PC-3 (cell line): ENCODE measurements around the gene GNAS. TPM values are rescaled to one million over a fixed set of nuclear protein-coding genes. Genes with fewer than 3 reads are reported as not detected.

Experiments
- ATAC-seq: fragments of 200-7000 bp; cut with Tn5 transposase; 2 replicates; pipeline ENCODE4 v1.9.1; 2020; ENCODE audit warnings: mild to moderate bottlenecking, moderate library complexity
- BruUV-seq: library from RNA; stranded (reverse); fragments of 400-500 nt; replicated peaks from 2 replicates; lab custom pipeline; 2021; lab: Mats Ljungman, UMichigan
- CTCF ChIA-PET: fragments of 300-600 bp; sonication (Branson Sonifier 250); formaldehyde crosslinking; loops from one replicate; lab custom pipeline; 2022; ENCODE audit warnings: antibody characterized with exemption; lab: Charles Lee
- POLR2A ChIA-PET: fragments of 300-600 bp; sonication (Branson Sonifier 250); formaldehyde crosslinking; loops from one replicate; lab custom pipeline; 2022; ENCODE audit warnings: antibody characterized with exemption; ENCODE audit not compliant: unreplicated experiment; lab: Charles Lee
- DNase-seq: peaks from one replicate; pipeline ENCODE4 v3.0.0-alpha.2; 2015
- H2AFZ ChIP-seq: fragments of 300-600 bp; sonication (generic); 2 replicates; pipeline ENCODE4 v1.6.0; 2016; ENCODE audit warnings: antibody characterized with exemption, low read length
- H3F3A ChIP-seq: fragments of 300-600 bp; sonication (generic); one replicate; pipeline ENCODE4 v1.6.0; 2017; ENCODE audit warnings: antibody characterized with exemption, low read length, control low read depth, mild to moderate bottlenecking; ENCODE audit not compliant: unreplicated experiment
- H3K27ac ChIP-seq: fragments of 300-600 bp; sonication (generic); 2 replicates; pipeline ENCODE4 v1.5.1; 2016; ENCODE audit warnings: mild to moderate bottlenecking, low read length
- H3K27me3 ChIP-seq: fragments of 300-600 bp; sonication (generic); 2 replicates; pipeline ENCODE4 v1.6.1; 2016; ENCODE audit warnings: low read length, mixed read lengths
- H3K36me3 ChIP-seq: fragments of 300-600 bp; sonication (generic); 2 replicates; pipeline ENCODE4 v1.6.1; 2016; ENCODE audit warnings: low read depth, mixed run types, low read length, mixed read lengths
- H3K4me1 ChIP-seq: fragments of 300-600 bp; sonication (generic); 2 replicates; pipeline ENCODE4 v1.5.1; 2016; ENCODE audit warnings: low read length; ENCODE audit not compliant: insufficient read depth
- H3K4me2 ChIP-seq: fragments of 300-600 bp; sonication (generic); 2 replicates; pipeline ENCODE4 v1.6.0; 2016; ENCODE audit warnings: low read length
- H3K4me3 ChIP-seq: fragments of 300-600 bp; sonication (generic); 2 replicates; pipeline ENCODE4 v1.5.1; 2016; ENCODE audit warnings: mild to moderate bottlenecking, low read length, mixed read lengths
- H3K79me2 ChIP-seq: fragments of 300-600 bp; sonication (generic); 2 replicates; pipeline ENCODE4 v1.6.1; 2017; ENCODE audit warnings: low read length, mixed read lengths
- H3K9ac ChIP-seq: fragments of 300-600 bp; sonication (generic); 2 replicates; pipeline ENCODE4 v1.6.0; 2016; ENCODE audit warnings: mild to moderate bottlenecking, low read length
- H3K9me2 ChIP-seq: fragments of 300-600 bp; sonication (generic); replicated peaks from 2 replicates; pipeline ENCODE4 v1.6.1; 2016; ENCODE audit warnings: mixed run types, low read length, mixed read lengths
- H3K9me3 ChIP-seq: fragments of 300-600 bp; sonication (generic); 2 replicates; pipeline ENCODE4 v1.6.1; 2016; ENCODE audit warnings: low read length, mixed read lengths
- H4K20me1 ChIP-seq: fragments of 300-600 bp; sonication (generic); 2 replicates; pipeline ENCODE4 v1.6.1; 2016; ENCODE audit warnings: low read length, mixed read lengths
- CTCF ChIP-seq: fragments of 300-600 bp; sonication (generic); conservative IDR thresholded peaks from 2 replicates; pipeline ENCODE4 v1.5.1; 2017; ENCODE audit warnings: antibody characterized with exemption, low read depth, mild to moderate bottlenecking, low read length
- EZH2 ChIP-seq: fragments of 300-600 bp; sonication (generic); IDR thresholded peaks from one replicate; pipeline ENCODE4 v1.6.1; 2017; ENCODE audit warnings: antibody characterized with exemption, mild to moderate bottlenecking, low read length; ENCODE audit not compliant: unreplicated experiment
- EZH2phosphoT487 ChIP-seq: fragments of 300-600 bp; sonication (generic); IDR thresholded peaks from 2 replicates; pipeline ENCODE4 v1.6.1; 2018; ENCODE audit warnings: mild to moderate bottlenecking, antibody characterized with exemption, low read length, borderline replicate concordance
- intact Hi-C: fragments of 100-400 bp; cut with micrococcal nuclease; formaldehyde crosslinking; loops from 2 replicates; pipeline ENCODE4 v1.9.0; 2023
- total RNA-seq: library from RNA; depleted of rRNA; stranded (reverse); fragments of >200 nt; gene quantifications from 2 replicates; pipeline ENCODE4 v1.2.3, GENCODE V29; 2014

Gene GNAS
- total RNA-seq, 1 experiment from 2014 or later, result 694 TPM

GRCh38 chr20:58895448-58896180 lies 43.1 kb downstream of the GNAS start:
- peaks cover 25% of the 10 kb centered on the region for H3K4me1 ChIP-seq
- no peaks in the 10 kb centered on the region for H3K9me2 ChIP-seq
- no peak overlapping the region for H3K27ac ChIP-seq
- BruUV-seq, result no TSS peak
- peak overlapping the region; percentile 91; the same call in 1 of the 2 replicates for H3K4me3 ChIP-seq
- intact Hi-C loops, result no loop called here
- no peak for ATAC-seq
- peaks cover 54% of the 10 kb centered on the region for H4K20me1 ChIP-seq
- POLR2A ChIA-PET, result no interaction called here
- no peak for TF ChIP-seq CTCF
- no peak for TF ChIP-seq EZH2phosphoT487
- no peak for TF ChIP-seq EZH2
- H3F3A ChIP-seq, result no peaks in the 10 kb centered on the region
- H3K36me3 ChIP-seq, result peaks cover 46% of the 10 kb centered on the region; the same call in 1 of the 2 replicates
- H3K4me2 ChIP-seq, result peak overlapping the region; percentile 78
- no peaks in the 10 kb centered on the region for H3K9me3 ChIP-seq
- no peak for DNase-seq
- H3K27me3 ChIP-seq, result no peaks in the 10 kb centered on the region
- no peak overlapping the region for H2AFZ ChIP-seq
- no peak overlapping the region for H3K9ac ChIP-seq
- H3K79me2 ChIP-seq, result peaks cover 87% of the 10 kb centered on the region
- CTCF ChIA-PET, result no interaction called here

- H2AFZ ChIP-seq, result no peak overlapping the region
- no peaks in the 10 kb centered on the region for H3K9me2 ChIP-seq
- no peaks in the 10 kb centered on the region for H3K9me3 ChIP-seq
- TF ChIP-seq EZH2 (no peak), EZH2phosphoT487 (no peak)
- H4K20me1 ChIP-seq, result peaks cover 57% of the 10 kb centered on the region
- DNase-seq, result no peak
- ATAC-seq, result no peak
- POLR2A ChIA-PET, result no interaction called here
- no peak overlapping the region for H3K27ac ChIP-seq
- CTCF ChIA-PET, result no interaction called here
- H3K4me1 ChIP-seq, result peaks cover 25% of the 10 kb centered on the region
- no peak overlapping the region for H3K4me3 ChIP-seq
- peaks cover 46% of the 10 kb centered on the region for H3K36me3 ChIP-seq
- H3K79me2 ChIP-seq, result peaks cover 98% of the 10 kb centered on the region
- no peak overlapping the region for H3K4me2 ChIP-seq
- no peak overlapping the region for H3K9ac ChIP-seq
- BruUV-seq, result no TSS peak
- H3F3A ChIP-seq, result no peaks in the 10 kb centered on the region
- intact Hi-C loops, result no loop called here
- no peaks in the 10 kb centered on the region for H3K27me3 ChIP-seq
Measured at GRCh38 chr20:58896820-58897219, 44.3 kb downstream of the GNAS start.

DNA sequence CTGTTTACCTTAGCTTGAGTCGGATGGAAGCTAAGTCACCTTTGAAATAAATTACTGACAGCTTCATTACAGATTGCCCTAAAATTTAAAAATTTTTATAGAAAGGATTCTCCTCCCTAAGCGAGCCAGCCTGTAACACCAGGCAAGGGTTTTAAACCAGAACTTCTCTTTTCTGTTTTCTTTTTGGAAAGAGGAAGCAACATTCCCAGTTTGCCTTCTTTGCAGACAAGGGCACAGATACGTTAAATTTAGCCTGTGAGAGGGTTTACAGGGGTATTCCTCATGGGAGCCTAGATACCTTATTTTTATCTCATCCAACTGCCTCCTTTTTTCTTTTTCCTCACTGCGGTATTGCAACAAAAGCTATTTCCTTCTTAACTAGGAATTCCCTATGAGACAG lies 45.0 kb downstream of the GNAS start:
- Histone ChIP-seq H3K36me3 (peaks cover 46% of the 10 kb centered on the region), H3K9me3 (no peaks in the 10 kb centered on the region), H3K9ac (no peak overlapping the region), H2AFZ (no peak overlapping the region), H3K27me3 (no peaks in the 10 kb centered on the region), H4K20me1 (peaks cover 57% of the 10 kb centered on the region), H3K79me2 (peaks cover 97% of the 10 kb centered on the region), H3K4me1 (peaks cover 25% of the 10 kb centered on the region), H3F3A (no peaks in the 10 kb centered on the region), H3K4me3 (no peak overlapping the region), H3K4me2 (no peak overlapping the region), H3K9me2 (no peaks in the 10 kb centered on the region), H3K27ac (no peak overlapping the region)
- DNase-seq (no peak), ATAC-seq (no peak)
- TF ChIP-seq CTCF (no peak), EZH2 (no peak), EZH2phosphoT487 (no peak)
- CTCF ChIA-PET, result no interaction called here
- intact Hi-C loops, result no loop called here
- POLR2A ChIA-PET, result no interaction called here
- BruUV-seq, result no TSS peak
